Body of pancreas (tissue), 4 donors: ENCODE results near the gene CATSPERZ. TPM values are rescaled to one million over a fixed set of nuclear protein-coding genes. Genes with fewer than 3 reads are reported as not detected.

Source experiments
- ATAC-seq: fragments of 150-250 bp; one replicate; pipeline ENCODE4 v1.9.1; 2016
- DNase-seq, 4 donors: peaks; one replicate each; pipeline ENCODE4 v3.0.0-alpha.2; 2019
- H3K27ac ChIP-seq, 4 donors: fragments of 200-600 bp; sonication (generic); 1 replicate in 3 of 4; 2 replicates in 1 of 4; pipeline versions ENCODE4 v1.5.1 to v1.6.1; 2016 to 2019; ENCODE audit warnings: mild to moderate bottlenecking in 1 of 4, mixed read lengths in 1 of 4, moderate library complexity in 1 of 4
- H3K27me3 ChIP-seq, 2 donors: fragments of 200-600 bp; sonication (generic); one replicate each; pipeline ENCODE4 v1.6.0; 2016; ENCODE audit warnings: mild to moderate bottlenecking in 1 of 2
- H3K36me3 ChIP-seq, 2 donors: fragments of 200-600 bp; sonication (generic); replicated peaks in 1 of 2; 2 replicates each; pipeline ENCODE4 v1.5.1; 2016; ENCODE audit warnings: low read depth in 2 of 2; ENCODE audit not compliant: insufficient read depth in 1 of 2
- H3K4me1 ChIP-seq: fragments of 200-600 bp; sonication (generic); one replicate; pipeline ENCODE4 v1.6.0; 2016
- H3K4me3 ChIP-seq, 2 donors: fragments of 200-600 bp; sonication (generic); 1 replicate in 1 of 2; 2 replicates in 1 of 2; pipeline ENCODE4 v1.5.1; 2016 to 2019
- H3K9me3 ChIP-seq, 3 donors: fragments of 200-600 bp; sonication (generic); 1 replicate in 2 of 3; 2 replicates in 1 of 3; pipeline ENCODE4 v1.5.1; 2016
- POLR2A ChIP-seq, 3 donors: fragments of 450-650 bp; IDR thresholded peaks; one replicate each; pipeline ENCODE4 v1.6.1; 2016; ENCODE audit warnings: antibody characterized with exemption in 3 of 3, mild to moderate bottlenecking in 2 of 3
- WGBS, 2 donors: methylation state at CpG; one replicate each; pipeline ENCODE4 v1.1.5; 2017; 5-methylcytosine and 5-hydroxymethylcytosine counted together
- intact Hi-C: fragments of 100-400 bp; cut with DNase I; formaldehyde crosslinking; loops from one replicate; pipeline ENCODE4 v1.15.1; 2023
- total RNA-seq, 2 donors: library from RNA; depleted of rRNA; stranded (reverse); fragments of >200 nt; gene quantifications; one replicate each; pipeline ENCODE4 v1.1.0, GENCODE V29; 2016
- TF ChIP-seq, protein P1 (sequence below), 7 experiments: fragments of 450-650 bp in 4 of 7; fragments of 200-600 bp in 3 of 7; sonication (generic) in 3 of 7; IDR thresholded peaks; one replicate each; pipeline ENCODE4 v1.5.1; 2016 to 2019; ENCODE audit warnings: antibody characterized with exemption in 7 of 7

The CATSPERZ gene
- total RNA-seq, 2 donors from 2014 or later: 2.3 TPM; not detected in 1

DNA sequence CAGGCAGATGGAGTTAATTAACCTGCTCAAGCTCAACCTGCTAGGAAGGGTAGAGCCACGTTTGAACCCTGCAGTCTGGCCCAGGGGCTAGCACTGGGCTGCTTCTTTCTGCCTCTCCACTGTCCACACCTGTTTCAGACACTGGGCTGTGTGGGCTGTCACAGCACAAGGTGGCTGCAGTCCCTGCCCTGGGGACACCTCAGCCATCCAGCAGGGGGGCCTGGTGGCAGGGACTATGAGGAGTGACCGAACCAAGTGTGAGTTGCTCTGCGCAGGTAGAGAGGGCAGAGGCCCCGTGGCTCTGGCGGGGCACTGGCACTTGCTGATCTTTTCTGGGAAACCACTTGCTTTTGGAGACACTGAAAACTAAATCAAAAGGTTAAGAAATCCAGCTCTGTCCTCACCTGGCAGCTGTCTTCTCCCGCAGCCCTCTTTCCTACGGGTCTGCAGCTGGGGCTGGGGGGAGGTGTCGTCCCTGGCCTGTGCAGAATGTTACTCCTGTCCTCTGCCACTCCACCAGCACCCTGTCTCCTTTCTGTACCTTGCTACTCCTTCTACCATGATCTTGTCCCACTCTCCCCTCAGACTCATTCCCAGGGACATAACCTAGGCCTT lies 21.5 kb upstream of the CATSPERZ start:
- H3K27ac ChIP-seq: no peak overlapping the region
- intact Hi-C loops: no loop called here
- H3K36me3 ChIP-seq: peaks cover 0 to 3% of the 10 kb centered on the region in 2 donors
- ATAC-seq (no peak), DNase-seq (no peak)
- no peaks in the 10 kb centered on the region for H3K27me3 ChIP-seq
- WGBS, 2 donors: 74 to 80% methylated on average over 6 to 8 of the region's 8 CpGs
- peaks cover 12% of the 10 kb centered on the region for H3K4me1 ChIP-seq
- H3K9me3 ChIP-seq: no peaks in the 10 kb centered on the region
- TF ChIP-seq, protein P1, sequence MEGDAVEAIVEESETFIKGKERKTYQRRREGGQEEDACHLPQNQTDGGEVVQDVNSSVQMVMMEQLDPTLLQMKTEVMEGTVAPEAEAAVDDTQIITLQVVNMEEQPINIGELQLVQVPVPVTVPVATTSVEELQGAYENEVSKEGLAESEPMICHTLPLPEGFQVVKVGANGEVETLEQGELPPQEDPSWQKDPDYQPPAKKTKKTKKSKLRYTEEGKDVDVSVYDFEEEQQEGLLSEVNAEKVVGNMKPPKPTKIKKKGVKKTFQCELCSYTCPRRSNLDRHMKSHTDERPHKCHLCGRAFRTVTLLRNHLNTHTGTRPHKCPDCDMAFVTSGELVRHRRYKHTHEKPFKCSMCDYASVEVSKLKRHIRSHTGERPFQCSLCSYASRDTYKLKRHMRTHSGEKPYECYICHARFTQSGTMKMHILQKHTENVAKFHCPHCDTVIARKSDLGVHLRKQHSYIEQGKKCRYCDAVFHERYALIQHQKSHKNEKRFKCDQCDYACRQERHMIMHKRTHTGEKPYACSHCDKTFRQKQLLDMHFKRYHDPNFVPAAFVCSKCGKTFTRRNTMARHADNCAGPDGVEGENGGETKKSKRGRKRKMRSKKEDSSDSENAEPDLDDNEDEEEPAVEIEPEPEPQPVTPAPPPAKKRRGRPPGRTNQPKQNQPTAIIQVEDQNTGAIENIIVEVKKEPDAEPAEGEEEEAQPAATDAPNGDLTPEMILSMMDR (IDR thresholded peaks at IDR 0.05): no peak
- TF ChIP-seq POLR2A (IDR thresholded peaks at IDR 0.05): no peak
- no peak overlapping the region for H3K4me3 ChIP-seq

DNA sequence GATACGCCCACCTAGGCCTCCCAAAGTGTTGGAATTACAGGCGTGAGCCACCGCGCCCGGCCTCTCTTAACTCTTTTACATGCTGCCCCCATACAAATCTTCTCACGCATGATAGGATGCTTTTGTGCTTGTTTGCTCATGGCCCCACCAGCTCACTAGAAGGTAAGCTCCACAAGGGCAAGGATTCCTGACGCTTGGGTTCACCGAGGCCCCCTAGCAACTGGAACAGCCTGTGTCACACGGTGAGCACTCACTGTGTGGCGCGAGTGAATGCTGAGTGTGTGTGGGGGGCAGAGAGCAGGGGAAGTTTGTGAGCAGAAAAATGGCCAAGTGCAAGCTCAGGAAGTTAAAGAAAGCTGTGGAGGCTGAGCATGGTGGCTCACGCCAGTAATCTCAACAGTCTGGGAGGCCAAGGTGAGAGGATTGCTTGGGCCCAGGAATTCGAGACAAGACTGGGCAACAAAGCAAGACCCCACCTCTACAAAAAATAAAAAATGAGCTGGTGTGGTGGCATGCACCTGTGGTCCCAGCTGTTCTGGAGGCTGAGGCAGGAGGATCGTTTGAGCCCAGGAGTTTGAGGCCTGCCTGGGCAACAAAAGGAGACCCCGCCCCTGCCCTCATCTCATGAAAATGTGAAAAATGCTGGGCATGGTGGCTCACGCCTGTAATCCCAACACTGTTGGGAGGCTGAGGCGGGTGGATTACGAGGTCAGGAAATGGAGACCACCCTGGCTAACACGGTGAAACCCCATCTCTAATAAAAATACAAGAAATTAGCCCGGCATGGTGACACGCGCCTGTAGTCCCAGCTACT lies 18.0 kb upstream of the CATSPERZ start:
- H3K9me3 ChIP-seq: no peaks in the 10 kb centered on the region
- intact Hi-C loops: no loop called here
- no peak overlapping the region for H3K27ac ChIP-seq
- H3K36me3 ChIP-seq: peaks cover 0 to 3% of the 10 kb centered on the region in 2 donors
- no peak overlapping the region for H3K4me3 ChIP-seq
- no peaks in the 10 kb centered on the region for H3K27me3 ChIP-seq
- H3K4me1 ChIP-seq: peaks cover 24% of the 10 kb centered on the region
- DNase-seq (no peak), ATAC-seq (no peak)
- WGBS, 2 donors: 92 to 94% methylated on average over 22 of the region's 22 CpGs
- no peak for TF ChIP-seq POLR2A (IDR thresholded peaks at IDR 0.05)
- TF ChIP-seq, protein P1 (IDR thresholded peaks at IDR 0.05): no peak

DNA sequence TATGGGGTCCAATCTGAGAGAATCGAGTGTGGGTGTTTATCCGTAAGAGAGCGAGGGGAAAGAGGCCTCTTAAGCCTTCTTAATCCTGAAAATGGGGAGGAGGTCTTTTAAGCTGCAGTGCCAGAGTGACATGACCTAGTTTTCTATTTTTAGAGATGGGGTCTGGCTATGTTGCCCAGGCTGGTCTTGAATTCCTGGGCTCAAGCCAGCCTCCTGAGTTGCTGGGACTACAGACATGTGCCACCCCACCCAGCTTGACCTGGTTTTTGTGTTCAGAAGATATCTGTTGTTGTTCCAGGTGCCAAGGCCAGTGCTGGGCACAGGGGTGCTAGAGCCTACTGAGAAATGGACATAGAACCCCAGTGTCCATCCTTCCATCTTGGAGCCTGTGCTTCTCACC lies 17.1 kb upstream of the CATSPERZ start:
- peaks cover 24% of the 10 kb centered on the region for H3K4me1 ChIP-seq
- intact Hi-C loops: no loop called here
- H3K27ac ChIP-seq: no peak overlapping the region
- H3K36me3 ChIP-seq: peaks cover 0 to 3% of the 10 kb centered on the region in 2 donors
- H3K9me3 ChIP-seq: no peaks in the 10 kb centered on the region
- DNase-seq: no peak
- TF ChIP-seq, protein P1 (IDR thresholded peaks at IDR 0.05): no peak
- TF ChIP-seq POLR2A (IDR thresholded peaks at IDR 0.05): no peak
- no peak overlapping the region for H3K4me3 ChIP-seq
- no peaks in the 10 kb centered on the region for H3K27me3 ChIP-seq
- 93 to 97% methylated on average over 3 of the region's 3 CpGs for WGBS, 2 donors
- ATAC-seq: no peak

DNA sequence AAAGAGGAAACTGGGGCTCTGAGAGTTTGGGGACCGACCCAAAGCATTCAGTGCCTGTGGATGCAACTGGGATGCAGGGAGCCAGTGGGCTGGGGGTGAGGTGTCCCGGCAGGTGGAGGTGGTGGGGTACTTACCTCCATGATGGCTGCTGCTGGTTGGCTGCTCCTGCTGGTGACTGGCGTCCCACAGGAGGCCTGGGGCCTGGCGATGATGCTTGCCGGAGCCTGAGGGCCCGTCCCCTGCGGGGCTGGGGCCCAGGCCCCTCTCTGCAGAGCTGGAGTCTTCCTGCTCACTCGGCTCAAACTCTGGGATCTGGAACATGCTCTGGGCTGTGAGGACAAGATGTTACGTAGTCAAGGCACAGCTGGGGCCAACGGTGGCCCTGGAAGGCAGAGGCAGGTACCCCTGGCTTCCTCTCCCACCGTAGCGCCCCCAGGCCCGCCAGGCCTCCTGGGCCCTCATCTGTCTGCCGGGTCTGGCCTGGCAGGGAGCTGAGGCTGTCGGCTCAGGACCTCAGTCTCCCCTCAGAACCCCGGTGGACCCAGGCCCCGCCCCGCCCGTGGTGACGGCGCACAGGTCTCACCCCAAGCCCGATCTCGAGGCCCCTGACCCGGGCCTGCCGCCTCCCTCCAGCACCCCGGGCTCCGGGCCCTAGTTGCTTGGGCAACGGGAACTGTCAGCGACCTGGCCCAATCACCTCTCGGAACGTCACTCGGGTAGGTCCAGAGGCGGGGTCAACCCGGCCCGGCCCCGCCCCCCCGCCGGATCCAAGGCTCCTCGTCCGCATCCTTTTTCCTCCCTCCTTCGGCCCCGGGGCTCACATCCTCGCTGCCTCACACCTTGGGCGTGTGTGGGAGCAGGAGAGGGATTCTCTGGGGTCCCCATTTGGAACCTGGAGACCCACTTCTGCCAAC lies 15.9 kb upstream of the CATSPERZ start, which contains the start of gene BAD:
BAD (minus strand) TSS at position 618 of the 914 bp plus-strand sequence; CDS start at position 321, 297 bp downstream.
- H3K4me3 ChIP-seq: peak within 1 kb of the TSS; percentile 49 to 55
- no peaks in the 10 kb centered on the region for H3K36me3 ChIP-seq
- TF ChIP-seq, protein P1 (IDR thresholded peaks at IDR 0.05): no peak
- TF ChIP-seq POLR2A (IDR thresholded peaks at IDR 0.05): peak; percentile 28 to 70 (median 60)
- no peaks in the 10 kb centered on the region for H3K27me3 ChIP-seq
- peaks cover 24% of the 10 kb centered on the region for H3K4me1 ChIP-seq
- H3K27ac ChIP-seq: peak within 1 kb of the TSS; percentile 70 to 91 (median 88)
- no peaks in the 10 kb centered on the region for H3K9me3 ChIP-seq
- 0 to 3% methylated on average over 7 to 44 of the region's 44 CpGs for WGBS, 2 donors
- DNase-seq (peak; percentile 96 to 98 (median 96)), ATAC-seq (peak; percentile 89)
- intact Hi-C loops: no loop called here
